D341Med (cell line): ENCODE measurements around the gene PCBP3.
A peak's percentile ranks its signal among the peaks of the same experiment; 100 is the strongest.

Experiments used
- DNase-seq: peaks from one replicate; pipeline ENCODE4 v3.0.0; 2012; ENCODE audit warnings: low spot score

PCBP3 gene

GRCh38 chr21:45862543-45863207 lies 219.2 kb downstream of the PCBP3 start:
- DNase-seq, result no peak

DNA sequence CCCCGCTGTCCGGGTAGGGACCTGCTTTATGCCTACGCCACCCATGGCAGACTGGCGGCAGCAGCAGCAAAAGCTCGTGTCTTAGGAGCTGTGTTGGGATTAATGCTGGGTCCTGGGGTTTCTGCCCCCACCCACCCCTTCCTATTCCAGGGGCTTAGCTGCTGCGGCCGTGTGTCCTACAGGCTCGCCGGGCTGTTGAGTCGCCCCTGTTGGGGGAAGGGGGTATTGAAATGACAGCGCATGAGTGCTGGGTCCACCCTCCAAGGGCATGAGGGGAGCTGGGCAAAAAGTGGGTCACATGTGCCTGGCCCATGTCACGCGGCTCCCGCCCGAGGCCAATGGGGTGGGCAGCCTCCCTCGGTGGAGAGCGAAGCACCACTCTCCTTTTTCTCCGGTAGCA lies 219.7 kb downstream of the PCBP3 start:
- DNase-seq, result no peak

- no peak for DNase-seq
These were observed 220.2 kb downstream of the PCBP3 start for GRCh38 chr21:45863751-45864150.

GRCh38 chr21:45864436-45864835 lies 220.9 kb downstream of the PCBP3 start:
- no peak for DNase-seq

DNA sequence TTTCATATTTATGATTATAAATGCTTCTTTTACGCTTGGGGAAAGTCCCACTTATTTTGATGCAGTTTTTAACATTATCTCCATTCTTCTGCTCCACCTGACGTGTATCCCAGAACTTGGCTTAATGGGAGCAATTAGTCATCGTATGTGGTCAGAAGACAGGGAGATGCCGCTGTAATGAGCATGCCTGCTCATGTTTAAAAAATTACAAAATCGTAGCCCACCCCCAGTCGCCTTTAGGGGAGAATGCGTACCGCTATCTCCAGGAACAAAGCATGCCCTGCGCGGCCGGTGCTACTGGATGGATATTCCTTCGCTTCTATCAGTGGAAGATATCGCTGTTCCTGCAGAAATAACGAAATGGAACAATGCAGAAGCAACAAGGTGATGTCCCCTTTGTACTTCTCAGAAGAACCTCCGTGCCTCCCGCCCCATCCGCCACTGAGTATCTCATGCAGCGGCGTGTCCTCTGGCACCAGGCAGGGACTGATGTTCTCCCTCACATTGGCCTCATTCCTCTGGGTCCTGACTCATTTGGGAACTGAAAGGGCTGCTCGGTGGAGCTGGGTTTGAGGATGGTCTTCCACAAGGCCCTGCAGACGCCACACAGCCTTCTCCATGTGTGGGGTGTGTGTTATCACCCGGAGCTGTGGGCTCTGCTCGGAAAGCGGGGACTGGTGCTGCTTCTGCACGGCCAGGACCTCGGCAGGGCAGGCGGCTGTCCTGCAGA lies 221.7 kb downstream of the PCBP3 start:
- no peak for DNase-seq

- DNase-seq, result no peak
These were observed 223.0 kb downstream of the PCBP3 start for GRCh38 chr21:45866551-45866950.

- DNase-seq, result no peak
These were observed 223.6 kb downstream of the PCBP3 start for GRCh38 chr21:45867041-45867666.

GRCh38 chr21:45867671-45868081 lies 224.2 kb downstream of the PCBP3 start:
- DNase-seq, result no peak

DNA sequence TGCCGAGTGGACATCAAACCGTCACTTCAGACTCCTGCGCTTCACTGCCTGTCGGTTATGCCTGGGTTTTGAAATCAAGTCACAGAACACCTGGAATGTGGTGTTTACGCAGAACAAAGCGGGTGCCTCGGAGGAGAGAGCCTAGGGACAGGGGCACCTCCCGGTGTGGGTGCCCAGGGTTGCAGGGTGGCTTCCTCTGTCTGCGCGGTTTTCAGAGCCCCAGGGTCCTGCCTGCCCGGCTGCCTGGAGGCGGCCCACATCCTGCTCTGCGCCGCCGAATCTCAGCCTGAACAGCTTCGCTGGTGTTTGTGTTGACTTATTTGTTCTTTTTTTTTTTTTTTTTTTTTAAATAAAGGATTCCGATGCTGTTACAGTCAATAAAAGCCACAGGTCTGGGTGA lies 224.6 kb downstream of the PCBP3 start:
- DNase-seq, result no peak

- no peak for DNase-seq
These were observed 225.0 kb downstream of the PCBP3 start for GRCh38 chr21:45868488-45868887.

DNA sequence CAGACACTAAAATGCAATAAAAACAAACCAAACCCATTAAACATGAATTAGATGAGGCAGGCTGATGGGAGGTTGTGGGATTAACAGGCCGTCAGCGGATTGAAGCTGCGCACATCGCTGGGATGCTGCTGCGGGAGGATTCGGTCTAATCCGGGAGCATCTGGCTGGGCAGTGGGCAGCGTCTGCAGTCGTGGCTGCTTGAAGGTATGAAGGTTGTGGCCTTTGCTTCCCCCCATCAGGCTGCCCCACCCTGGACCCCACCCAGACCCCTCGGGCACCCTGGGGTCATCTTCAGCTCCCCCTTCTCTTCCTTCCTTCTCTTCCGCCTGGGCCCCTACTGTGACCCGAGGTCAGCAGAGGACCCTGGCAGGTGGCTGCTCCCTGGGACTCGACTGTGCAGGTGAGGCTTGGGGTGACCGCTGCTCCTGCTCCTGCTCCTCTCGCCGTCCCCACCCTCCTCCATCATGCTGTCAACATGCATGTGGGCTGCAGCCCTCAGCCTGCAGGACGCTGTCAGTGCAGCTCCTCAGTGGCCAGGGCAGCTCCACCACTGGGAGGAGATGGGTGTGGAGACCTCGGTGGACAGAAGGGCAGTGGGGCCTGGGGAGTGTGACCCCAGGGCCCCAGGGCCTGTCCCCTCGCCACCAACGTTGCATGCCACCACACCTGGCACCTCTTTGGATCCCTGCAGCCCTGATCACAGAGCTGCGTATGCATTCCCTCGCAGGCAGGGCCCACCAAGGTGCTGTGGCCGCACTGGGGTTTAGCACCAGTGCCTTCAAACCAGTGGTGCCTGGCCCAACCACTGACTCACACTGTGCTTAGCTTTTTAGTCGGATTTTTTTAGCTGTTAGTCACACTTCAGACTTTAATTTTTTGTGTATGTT lies 225.8 kb downstream of the PCBP3 start:
- peak; percentile 68 for DNase-seq

DNA sequence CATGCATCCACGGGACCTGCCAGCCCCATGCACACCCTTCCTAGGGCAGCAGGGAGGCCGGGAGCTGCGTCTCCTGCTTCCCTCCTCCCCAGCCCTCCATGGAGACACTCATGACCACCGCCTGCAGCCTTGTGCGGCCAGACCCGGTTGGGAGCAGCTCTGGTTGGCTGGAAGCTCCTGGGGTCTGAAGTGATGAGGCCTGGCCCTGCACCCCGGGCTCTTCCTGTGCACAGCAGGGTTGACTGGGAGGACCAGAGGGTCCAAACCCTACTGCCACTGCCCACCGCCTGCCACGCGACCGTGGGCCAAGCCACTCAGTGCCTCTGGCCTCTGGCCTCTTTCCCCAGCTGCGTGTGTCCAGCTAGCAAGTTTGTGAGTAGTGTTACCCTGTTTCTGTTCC lies 226.9 kb downstream of the PCBP3 start:
- DNase-seq, result no peak

DNA sequence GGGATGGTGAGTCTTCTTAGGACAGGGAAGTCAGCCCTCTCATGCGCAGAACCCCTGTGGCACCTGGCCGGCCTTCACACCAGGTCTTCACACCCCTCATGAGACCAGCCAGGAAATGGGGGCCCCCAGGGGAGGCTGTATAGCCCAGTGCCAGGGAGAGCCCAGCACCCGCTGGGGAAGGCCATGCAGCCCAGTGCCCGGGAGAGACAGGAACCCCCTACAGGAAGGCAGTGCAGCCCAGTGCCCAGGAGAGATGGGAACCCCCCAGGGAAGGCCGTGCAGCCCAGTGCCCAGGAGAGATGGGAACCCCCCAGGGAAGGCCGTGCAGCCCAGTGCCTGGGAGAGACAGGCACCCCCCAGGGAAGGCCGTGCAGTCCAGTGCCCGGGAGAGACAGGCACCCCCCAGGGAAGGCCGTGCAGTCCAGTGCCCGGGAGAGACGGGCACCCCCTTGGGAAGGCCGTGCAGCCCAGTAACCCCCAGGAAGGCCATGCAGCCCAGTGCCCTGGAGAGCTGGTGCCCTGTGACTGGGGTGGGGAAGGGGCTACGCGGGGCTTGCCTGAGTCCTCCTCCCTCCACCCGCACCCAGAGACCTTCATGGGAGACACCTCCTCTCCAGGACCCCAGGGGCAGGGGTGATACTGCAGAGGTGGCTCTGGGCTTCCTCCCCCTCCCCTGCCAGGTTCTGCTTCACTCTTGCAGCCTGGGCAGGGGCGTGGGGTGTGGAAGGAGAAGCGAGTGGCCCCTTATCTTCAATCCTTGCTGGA lies 227.5 kb downstream of the PCBP3 start:
- DNase-seq, result no peak

- no peak for DNase-seq
These were observed 228.2 kb downstream of the PCBP3 start for GRCh38 chr21:45871616-45872236.

GRCh38 chr21:45872471-45872870 lies 228.9 kb downstream of the PCBP3 start:
- DNase-seq, result no peak

DNA sequence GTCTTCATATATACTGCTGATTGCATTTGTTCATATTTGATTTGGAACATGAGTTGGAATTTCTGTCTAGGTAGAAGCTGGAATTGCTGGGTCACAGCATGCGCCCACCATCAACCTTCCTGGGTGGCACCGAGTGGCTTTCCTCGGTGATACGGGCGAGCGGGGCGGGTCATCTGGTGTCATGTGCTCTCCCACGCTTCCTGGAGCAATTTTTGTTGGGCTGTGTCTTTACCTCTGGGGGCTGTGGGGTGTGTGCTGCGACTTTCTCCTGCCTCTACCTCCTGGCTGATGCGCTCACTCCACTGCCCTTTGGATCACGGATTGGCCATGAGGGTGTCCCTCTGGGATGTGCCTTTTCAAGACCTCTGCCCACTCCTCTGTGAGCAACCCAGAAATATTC lies 229.4 kb downstream of the PCBP3 start:
- DNase-seq, result peak; percentile 21

- peak; percentile 22 for DNase-seq
These were observed 229.9 kb downstream of the PCBP3 start for GRCh38 chr21:45873418-45873817.

DNA sequence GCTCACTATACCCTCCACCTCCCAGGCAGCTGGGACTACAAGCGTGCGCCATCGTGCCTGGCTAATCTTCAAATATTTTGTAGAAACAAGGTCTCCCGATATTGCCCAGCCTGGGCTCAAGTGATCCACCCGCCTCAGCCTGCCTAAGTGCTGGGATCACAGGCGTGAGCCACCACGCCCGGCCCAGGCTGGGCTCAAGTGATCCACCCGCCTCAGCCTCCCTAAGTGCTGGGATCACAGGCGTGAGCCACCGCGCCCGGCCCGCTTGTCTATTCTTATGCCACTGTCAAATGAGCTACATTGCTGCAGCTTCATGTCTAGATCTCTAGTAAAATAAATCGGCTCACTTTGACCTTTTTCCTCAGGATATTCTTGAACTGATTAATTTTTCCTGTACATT lies 230.3 kb downstream of the PCBP3 start:
- DNase-seq, result no peak

GRCh38 chr21:45874716-45875415 lies 231.3 kb downstream of the PCBP3 start:
- DNase-seq, result peak; percentile 33

DNA sequence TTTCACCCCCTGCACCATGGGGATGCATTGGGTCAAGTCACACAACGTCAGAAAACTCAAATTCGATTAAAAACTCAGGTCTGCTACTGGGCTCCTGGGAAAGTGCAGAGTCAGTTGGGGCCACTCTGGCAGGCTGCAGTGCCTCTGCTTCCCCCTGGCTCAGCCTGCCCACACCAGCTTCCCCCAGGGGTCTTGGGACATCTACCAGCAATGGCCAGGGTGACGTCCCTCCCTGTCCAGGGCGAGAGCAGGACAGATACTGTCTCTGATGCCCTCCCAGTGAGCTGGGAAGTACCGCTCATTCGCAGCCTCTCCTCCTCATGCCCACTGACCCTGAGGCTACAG lies 231.9 kb downstream of the PCBP3 start:
- DNase-seq, result peak; percentile 12

DNA sequence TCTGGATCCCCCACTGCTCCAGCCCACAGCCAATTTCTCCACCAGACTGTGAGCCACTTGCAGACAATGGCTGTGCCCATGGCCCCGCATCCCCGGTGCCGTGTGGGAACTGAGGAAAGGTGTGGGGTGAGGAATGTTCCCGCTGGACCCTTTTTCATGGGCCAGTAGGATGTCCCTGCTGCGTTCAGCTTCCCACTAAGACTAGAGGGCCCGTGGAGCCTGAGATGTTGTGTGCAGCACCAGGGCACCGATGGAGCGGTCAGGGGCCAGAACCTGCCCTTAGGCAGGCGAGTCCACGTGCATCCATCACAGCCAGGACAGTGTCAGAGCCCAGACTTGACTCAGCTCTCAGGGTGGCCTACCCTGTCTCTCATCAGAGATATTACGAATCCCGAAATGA lies 232.4 kb downstream of the PCBP3 start:
- peak; percentile 17 for DNase-seq
